ENCODE measurements around the gene STK4.
A peak's percentile ranks its signal among the peaks of the same experiment; 100 is the strongest.

STK4 gene

GRCh38 chr20:44966030-44966961 is at the start of gene STK4:
Gene STK4, plus strand, starts transcription at chr20:44966512. Its CDS starts 57 bp downstream, at chr20:44966569.
- H3K27ac ChIP-seq, result peak within 1 kb of the TSS; percentile 57
- DNase-seq (ENCODE audit: low read depth, low spot score), result peak; percentile 56

DNA sequence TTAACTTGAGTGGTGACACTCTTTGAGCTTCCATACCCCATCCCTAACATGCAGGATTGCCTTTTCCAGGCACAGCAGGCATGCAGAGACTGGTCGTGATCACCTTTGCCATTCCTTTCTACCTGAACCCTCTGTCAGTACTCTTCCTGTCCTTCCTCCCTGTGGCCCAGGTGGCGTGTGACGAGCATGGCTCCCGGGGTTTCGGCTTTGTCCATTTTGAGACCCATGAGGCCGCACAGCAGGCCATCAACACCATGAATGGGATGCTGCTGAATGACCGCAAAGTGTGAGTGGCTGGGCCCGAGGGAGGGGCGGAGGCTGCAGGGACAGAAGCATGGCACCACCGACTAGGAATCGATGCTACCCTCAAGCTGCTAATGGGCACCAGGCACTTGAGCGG is 49.7 kb upstream of the STK4 start:
- DNase-seq (ENCODE audit: low read depth, low spot score), result no peak

GRCh38 chr20:44917399-44917798 is 48.9 kb upstream of the STK4 start:
- no peak overlapping the region for H3K27ac ChIP-seq
- no peak for DNase-seq (ENCODE audit: low read depth, low spot score)

More for the DNA sequence above, 49.7 kb upstream of the STK4 start:
- no peak overlapping the region for H3K27ac ChIP-seq

- no peak overlapping the region for H3K27ac ChIP-seq
- no peak for DNase-seq (ENCODE audit: low read depth, low spot score)
These were observed 48.0 kb upstream of the STK4 start for GRCh38 chr20:44918342-44918741.

DNA sequence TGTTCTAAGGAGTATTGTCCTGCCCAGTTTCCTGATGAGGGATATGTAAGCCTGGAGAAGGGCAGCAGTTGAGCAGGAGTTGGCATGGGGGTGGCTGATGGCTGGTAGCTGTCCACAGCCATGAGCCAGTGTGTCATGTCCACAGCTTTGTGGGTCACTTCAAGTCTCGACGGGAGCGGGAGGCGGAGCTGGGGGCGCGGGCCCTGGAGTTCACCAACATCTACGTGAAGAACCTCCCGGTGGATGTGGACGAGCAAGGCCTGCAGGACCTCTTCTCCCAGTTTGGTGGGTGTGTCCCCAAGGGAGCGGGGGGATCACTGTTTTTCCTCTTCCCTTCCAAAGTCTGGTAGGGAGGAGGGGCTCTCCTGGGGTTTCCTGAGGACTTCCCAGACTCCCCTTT is 47.6 kb upstream of the STK4 start:
- no peak overlapping the region for H3K27ac ChIP-seq
- DNase-seq (ENCODE audit: low read depth, low spot score), result no peak

DNA sequence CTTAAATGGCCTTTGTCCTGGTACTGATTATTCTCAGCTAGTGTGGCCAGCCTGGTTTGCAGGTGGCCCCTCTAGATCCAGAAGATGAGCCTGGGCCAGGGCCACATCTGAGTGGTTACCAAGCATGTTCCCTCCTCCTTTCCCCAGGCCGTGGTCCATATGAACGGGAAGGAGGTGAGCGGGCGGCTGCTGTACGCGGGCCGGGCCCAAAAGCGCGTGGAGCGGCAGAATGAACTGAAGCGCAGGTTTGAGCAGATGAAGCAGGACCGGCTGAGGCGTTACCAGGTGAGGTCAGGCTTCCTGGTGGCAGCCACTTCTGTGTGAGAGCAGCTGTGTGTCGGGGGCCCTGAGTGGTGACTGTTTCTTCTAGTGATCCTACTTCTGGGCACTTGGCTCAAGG is 44.9 kb upstream of the STK4 start:
- no peak overlapping the region for H3K27ac ChIP-seq
- no peak for DNase-seq (ENCODE audit: low read depth, low spot score)

- H3K27ac ChIP-seq, result no peak overlapping the region
- no peak for DNase-seq (ENCODE audit: low read depth, low spot score)
These were observed 41.8 kb upstream of the STK4 start for GRCh38 chr20:44924541-44924940.

- no peak for DNase-seq (ENCODE audit: low read depth, low spot score)
- no peak overlapping the region for H3K27ac ChIP-seq
These were observed 37.7 kb upstream of the STK4 start for GRCh38 chr20:44928595-44928994.

- DNase-seq (ENCODE audit: low read depth, low spot score), result no peak
- no peak overlapping the region for H3K27ac ChIP-seq
These were observed 35.7 kb upstream of the STK4 start for GRCh38 chr20:44930517-44931168.

- no peak for DNase-seq (ENCODE audit: low read depth, low spot score)
- no peak overlapping the region for H3K27ac ChIP-seq
These were observed 34.4 kb upstream of the STK4 start for GRCh38 chr20:44931911-44932310.

DNA sequence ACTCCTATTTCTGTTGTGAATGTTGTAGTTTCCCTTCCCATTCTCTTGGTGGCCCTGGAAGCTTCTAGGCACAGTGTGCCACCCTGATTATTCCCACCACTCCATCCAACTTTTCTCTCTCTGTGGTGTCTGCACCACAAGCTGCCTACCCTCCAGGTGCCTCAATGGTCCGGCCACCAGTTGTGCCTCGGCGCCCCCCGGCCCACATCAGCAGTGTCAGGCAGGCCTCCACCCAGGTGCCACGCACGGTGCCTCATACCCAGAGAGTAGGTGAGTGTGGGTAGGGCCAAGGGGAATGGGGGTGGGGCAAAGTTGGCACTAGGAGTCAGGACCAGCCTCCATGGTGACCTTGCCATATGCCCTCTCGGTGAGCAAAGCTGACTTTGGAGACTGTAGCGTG is 33.4 kb upstream of the STK4 start:
- DNase-seq (ENCODE audit: low read depth, low spot score), result no peak
- no peak overlapping the region for H3K27ac ChIP-seq

GRCh38 chr20:44936510-44936909 is 29.8 kb upstream of the STK4 start:
- H3K27ac ChIP-seq, result no peak overlapping the region

DNA sequence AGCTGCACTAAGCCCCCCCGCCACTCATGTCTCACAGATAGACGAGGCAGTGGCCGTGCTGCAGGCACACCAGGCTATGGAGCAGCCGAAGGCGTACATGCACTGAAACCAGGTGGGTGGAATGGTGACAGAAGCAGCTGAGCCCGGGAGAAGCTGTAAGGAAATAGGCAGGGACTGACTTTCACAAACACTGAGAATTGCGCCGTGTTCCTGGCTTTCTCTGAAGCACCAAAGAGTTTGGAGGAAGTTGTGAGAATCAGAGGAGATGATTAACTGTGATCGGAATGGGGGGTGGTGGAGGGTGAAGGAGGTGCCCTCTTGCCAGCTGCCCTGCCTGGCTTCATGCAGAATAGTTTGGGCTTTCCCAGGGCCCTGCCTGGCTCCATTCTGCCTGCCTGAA is 27.7 kb upstream of the STK4 start:
- H3K27ac ChIP-seq, result peak overlapping the region; percentile 33
- no peak for DNase-seq (ENCODE audit: low read depth, low spot score)

More at GRCh38 chr20:44936510-44936909, 29.8 kb upstream of the STK4 start:
- no peak for DNase-seq (ENCODE audit: low read depth, low spot score)

DNA sequence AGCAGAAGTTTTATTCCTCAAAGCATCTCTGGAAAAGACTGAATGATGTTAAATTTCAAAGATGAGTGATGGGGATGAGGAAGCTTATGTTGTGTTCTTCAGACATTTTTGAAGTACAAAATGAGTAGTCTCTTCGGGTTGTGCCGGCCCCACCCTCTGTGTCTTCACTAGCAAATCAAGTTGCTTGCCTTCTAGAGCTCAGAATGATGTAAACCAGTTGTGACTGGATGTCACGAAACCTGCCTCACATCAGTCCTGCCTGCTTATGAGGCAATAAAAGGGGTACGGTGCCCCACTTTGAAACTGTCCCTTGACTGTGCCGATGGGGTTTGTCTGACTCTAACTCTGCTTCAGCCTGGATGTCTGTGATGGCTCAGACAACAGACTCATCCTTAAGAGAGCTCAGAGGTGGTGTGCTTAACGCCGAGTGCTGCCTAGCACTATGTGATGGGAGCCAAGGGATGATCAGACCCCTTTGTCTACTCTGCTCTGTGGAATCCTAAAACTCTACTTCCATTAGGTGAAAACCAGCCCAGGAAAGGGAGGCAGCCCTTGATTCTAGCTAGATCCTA is 25.1 kb upstream of the STK4 start:
- DNase-seq (ENCODE audit: low read depth, low spot score), result no peak
- H3K27ac ChIP-seq, result no peak overlapping the region

DNA sequence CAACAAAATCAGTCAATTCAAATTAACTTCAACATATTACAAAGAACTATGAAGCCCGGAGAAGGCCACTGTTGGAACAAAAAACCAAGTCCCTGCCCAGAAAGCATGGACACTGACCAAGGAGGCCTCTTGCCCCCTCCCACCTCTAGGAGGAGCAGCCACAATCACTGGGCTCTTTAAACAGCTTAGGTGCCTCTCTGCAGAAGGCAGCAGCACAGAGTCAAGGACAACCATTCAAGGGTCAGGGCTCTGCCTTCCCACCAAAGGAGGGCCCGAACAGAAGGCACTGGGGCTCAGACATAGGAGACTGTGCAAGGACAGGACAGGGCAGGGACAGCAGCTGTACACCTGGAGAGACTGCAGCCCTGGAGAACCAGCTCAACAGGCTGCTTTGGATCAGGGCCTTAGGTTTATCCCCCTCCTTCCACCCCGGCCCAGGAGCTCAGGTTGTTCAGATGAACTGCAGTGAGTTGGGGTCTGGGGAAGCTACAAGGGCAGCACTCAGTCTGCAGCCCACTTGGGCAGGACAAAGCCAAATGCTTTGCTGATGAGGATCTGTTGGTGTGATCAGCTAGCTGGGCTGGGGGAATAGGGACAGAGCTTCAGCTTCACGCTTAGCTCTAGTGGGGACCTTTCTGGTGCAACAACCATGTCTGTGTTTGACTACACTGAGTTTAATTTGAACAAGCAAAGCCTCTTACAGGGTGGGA is 23.9 kb upstream of the STK4 start:
- no peak overlapping the region for H3K27ac ChIP-seq
- no peak for DNase-seq (ENCODE audit: low read depth, low spot score)

DNA sequence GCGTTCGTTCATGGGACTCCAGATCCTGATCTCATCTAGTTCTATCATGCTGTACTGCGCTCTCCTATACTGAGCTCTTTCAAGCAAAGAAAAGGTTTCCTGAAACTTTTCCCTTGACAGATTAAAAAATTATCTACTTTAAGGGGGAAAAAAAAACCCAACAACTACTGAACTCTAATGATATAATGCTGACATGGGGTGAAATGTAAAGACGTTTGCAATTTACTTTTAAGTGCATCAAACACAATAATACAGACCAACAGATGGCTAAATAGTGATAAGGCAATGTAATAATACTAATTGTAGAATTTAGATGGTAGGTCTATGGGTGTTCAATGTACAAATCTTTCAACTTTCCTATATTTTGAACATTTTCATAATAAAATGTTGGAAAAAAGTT is 22.5 kb upstream of the STK4 start:
- no peak for DNase-seq (ENCODE audit: low read depth, low spot score)
- no peak overlapping the region for H3K27ac ChIP-seq

GRCh38 chr20:44945261-44945660 is 21.1 kb upstream of the STK4 start:
- DNase-seq (ENCODE audit: low read depth, low spot score), result no peak
- no peak overlapping the region for H3K27ac ChIP-seq

GRCh38 chr20:44946271-44946852 is 19.9 kb upstream of the STK4 start:
- no peak overlapping the region for H3K27ac ChIP-seq
- no peak for DNase-seq (ENCODE audit: low read depth, low spot score)

DNA sequence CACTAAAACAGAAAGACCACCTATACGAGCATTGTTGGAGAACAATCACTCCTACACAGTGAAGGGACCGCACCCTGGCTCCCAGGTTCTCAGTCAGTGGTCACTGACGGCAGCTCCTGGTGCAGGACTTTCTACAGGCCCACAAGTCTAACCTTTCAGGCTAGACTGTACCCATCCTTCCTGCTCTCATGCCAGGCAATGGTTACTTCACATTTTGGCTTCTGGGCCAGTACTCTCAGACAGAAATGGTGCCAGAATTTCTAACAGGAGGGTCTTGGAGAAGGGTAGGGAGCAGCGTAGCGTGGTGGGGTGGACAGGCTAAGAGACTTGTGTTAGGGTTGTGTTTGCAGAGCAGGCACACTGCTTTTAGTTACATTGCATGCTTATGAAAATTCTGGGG is 18.2 kb upstream of the STK4 start:
- DNase-seq (ENCODE audit: low read depth, low spot score), result no peak
- H3K27ac ChIP-seq, result no peak overlapping the region

DNA sequence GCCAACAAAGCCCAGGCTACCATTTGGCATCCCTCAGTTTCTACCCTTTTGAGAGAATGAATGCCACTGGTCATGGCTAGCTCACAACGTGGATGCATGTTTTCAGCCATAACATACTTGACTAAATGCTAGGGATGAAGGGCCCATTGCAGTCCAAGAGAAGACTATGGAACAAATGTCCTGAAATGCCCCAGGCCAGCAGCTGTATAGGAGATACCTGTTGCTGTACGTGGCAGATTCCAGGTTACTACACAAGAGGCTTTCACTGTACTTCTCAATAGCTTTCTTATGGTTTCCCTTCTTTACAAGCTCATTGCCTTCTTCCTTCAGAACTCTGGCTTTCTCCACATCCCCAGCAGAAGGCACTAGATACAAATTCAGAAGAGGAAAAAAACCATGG is 17.8 kb upstream of the STK4 start:
- H3K27ac ChIP-seq, result no peak overlapping the region
- no peak for DNase-seq (ENCODE audit: low read depth, low spot score)
